ENCODE measurements around the gene ZBTB16.

GRCh38 chr11:114105611-114106010 lies 46.1 kb downstream of the ZBTB16 start:
- no peak for TF ChIP-seq EZH2phosphoT487 (IDR thresholded peaks at IDR 0.05)
- TF ChIP-seq, protein P1, sequence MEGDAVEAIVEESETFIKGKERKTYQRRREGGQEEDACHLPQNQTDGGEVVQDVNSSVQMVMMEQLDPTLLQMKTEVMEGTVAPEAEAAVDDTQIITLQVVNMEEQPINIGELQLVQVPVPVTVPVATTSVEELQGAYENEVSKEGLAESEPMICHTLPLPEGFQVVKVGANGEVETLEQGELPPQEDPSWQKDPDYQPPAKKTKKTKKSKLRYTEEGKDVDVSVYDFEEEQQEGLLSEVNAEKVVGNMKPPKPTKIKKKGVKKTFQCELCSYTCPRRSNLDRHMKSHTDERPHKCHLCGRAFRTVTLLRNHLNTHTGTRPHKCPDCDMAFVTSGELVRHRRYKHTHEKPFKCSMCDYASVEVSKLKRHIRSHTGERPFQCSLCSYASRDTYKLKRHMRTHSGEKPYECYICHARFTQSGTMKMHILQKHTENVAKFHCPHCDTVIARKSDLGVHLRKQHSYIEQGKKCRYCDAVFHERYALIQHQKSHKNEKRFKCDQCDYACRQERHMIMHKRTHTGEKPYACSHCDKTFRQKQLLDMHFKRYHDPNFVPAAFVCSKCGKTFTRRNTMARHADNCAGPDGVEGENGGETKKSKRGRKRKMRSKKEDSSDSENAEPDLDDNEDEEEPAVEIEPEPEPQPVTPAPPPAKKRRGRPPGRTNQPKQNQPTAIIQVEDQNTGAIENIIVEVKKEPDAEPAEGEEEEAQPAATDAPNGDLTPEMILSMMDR (IDR thresholded peaks at IDR 0.05): no peak

All from neural progenitor cell (in vitro differentiated cells).